MM.1S (cell line): Measurements from ENCODE around the gene VSNL1.

ENCODE experiments used
- CTCF ChIP-seq: fragments of 300-600 bp; sonication (generic); IDR thresholded peaks from 2 replicates; pipeline ENCODE4 v1.5.1; 2016; ENCODE audit warnings: antibody characterized with exemption, low read length, mixed read lengths
- EZH2 ChIP-seq: fragments of 300-600 bp; sonication (generic); optimal IDR thresholded peaks from 2 replicates; pipeline ENCODE3; 2017; ENCODE audit warnings: low read depth, mild to moderate bottlenecking, antibody characterized with exemption, low read length, mixed read lengths
- EZH2phosphoT487 ChIP-seq: fragments of 300-600 bp; sonication (generic); IDR thresholded peaks from 2 replicates; pipeline ENCODE4 v1.6.1; 2018; ENCODE audit warnings: antibody characterized with exemption, low read length

- TF ChIP-seq CTCF (no peak), EZH2 (no peak), EZH2phosphoT487 (no peak)
Observed at GRCh38 chr2:17664534-17664933, 124.0 kb downstream of the VSNL1 start.
